Measurements from ENCODE around the gene DOCK6.

- TF ChIP-seq CTCF (IDR thresholded peaks at IDR 0.05) (no peak), IRF1 (CRISPR knock-in tag; IDR thresholded peaks at IDR 0.05) (no peak)
- TF ChIP-seq, protein P1, sequence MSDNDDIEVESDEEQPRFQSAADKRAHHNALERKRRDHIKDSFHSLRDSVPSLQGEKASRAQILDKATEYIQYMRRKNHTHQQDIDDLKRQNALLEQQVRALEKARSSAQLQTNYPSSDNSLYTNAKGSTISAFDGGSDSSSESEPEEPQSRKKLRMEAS (CRISPR knock-in tag; IDR thresholded peaks at IDR 0.05): no peak
Observed at GRCh38 chr19:11290256-11290655, 27.9 kb upstream of the DOCK6 start.

Data from WTC11 (cell line).